ENCODE data around the gene HCN3.

The HCN3 gene

DNA sequence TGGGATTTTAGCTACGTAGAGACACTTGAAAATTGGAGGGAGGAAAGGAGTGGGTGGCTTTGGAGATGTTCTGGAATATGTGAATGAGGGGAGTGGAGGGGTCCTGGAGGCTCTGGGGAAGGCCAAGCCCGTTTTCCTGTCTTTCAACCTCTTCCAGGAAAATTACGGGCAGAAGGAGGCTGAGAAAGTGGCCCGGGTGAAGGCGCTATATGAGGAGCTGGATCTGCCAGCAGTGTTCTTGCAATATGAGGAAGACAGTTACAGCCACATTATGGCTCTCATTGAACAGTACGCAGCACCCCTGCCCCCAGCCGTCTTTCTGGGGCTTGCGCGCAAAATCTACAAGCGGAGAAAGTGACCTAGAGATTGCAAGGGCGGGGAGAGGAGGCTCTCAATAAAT, 43.0 kb downstream of the HCN3 start:
- H3K36me3 Mint-ChIP-seq (ENCODE audit: insufficient read depth), result peaks cover 2% of the 10 kb centered on the region
- H3K4me1 Mint-ChIP-seq (ENCODE audit: low read depth in 2 of 2), result peaks cover 13 to 17% of the 10 kb centered on the region in 2 donors
- ATAC-seq (replicated peaks) (no peak), DNase-seq (no peak)
- H3K27me3 Mint-ChIP-seq, result no peaks in the 10 kb centered on the region
- no peaks in the 10 kb centered on the region for H3K9me3 Mint-ChIP-seq
- peak overlapping the region; percentile 54 to 83 for H3K4me3 Mint-ChIP-seq
- peak overlapping the region; percentile 11 to 78 for H3K27ac Mint-ChIP-seq

DNA sequence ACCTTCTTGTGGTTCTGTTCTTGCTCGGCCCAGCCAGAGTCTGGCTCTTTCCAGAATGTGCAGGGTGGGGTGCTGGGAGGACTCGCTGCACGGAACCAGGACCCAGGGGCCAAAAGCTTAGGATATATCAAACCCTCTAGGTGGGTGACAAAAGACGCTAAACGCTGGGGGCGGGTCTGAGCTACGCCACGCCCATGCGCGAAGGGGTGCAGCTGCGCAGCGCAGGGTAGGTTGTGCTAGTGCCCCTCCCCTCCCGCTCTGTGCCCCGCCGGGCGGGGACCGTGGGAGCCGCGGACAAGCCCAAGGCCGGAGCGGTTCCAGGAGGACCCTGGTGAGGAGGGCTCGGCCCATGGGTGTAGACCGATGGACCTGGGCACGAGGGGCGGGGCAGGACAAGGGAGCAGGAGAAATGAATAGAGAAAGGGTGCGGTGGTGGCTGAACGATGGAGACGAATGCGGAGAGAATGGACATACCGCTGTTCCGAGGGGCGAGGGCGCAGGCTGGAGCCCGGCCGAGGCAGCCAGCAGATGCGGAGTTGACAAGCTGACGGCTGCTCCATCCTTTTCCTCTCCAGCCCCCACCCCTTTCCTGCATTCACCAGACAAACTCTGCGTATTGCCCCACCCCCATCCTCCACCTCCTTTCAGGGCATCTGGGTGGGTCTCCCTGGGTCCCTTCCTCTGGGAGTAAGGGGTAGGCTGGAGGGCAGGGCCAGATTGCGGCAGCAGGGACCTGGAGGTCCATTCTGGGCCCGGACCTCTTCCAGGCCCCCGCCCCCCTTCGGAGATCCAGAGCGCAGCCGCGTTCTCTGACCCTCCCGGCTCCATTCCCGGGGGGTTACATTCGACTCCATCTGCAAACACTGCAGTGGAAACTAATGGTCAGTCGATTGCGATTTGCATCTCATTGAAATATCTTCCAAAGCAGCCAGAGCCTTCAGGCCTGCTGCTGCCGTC, 43.7 kb downstream of the HCN3 start, which contains the start of gene RUSC1:
Gene RUSC1 (plus strand): TSS at position 234 of the 957 bp plus-strand sequence. CDS start 880 bp downstream, outside the sequence.
- peaks cover 18 to 21% of the 10 kb centered on the region in 2 donors for H3K4me1 Mint-ChIP-seq (ENCODE audit: low read depth in 2 of 2)
- no peaks in the 10 kb centered on the region for H3K9me3 Mint-ChIP-seq
- DNase-seq, result peak; percentile 38 to 53 (median 40)
- no peaks in the 10 kb centered on the region for H3K27me3 Mint-ChIP-seq
- peaks cover 2% of the 10 kb centered on the region for H3K36me3 Mint-ChIP-seq (ENCODE audit: insufficient read depth)
- peak; percentile 10 for ATAC-seq (replicated peaks)
- H3K27ac Mint-ChIP-seq, result peak within 1 kb of the TSS; percentile 11 to 78
- H3K4me3 Mint-ChIP-seq, result peak within 1 kb of the TSS; percentile 54 to 83

DNA sequence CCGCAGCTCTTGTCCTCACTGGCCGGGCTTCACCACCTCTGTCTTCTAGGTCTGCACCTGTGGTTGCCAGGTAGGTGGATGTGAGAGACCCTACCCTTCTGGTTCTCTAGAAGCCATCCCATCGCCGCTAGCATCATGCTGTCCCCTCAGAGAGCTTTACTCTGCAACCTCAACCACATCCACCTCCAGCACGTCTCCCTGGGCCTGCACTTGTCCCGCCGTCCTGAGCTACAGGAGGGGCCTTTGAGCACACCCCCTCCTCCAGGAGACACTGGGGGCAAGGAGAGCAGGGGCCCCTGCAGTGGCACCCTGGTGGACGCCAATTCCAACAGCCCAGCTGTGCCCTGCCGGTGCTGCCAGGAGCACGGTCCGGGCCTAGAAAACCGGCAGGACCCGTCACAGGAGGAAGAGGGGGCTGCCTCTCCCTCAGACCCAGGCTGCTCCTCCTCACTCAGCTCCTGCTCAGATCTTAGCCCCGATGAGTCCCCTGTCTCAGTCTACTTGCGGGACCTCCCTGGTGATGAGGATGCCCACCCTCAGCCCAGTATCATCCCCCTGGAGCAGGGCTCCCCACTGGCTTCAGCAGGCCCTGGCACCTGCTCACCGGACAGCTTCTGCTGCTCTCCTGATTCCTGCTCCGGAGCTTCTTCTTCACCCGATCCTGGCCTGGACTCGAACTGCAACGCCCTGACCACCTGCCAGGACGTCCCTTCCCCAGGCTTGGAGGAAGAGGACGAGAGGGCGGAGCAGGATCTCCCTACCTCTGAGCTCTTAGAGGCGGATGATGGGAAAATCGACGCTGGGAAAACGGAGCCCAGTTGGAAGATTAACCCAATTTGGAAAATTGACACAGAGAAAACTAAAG, 44.6 kb downstream of the HCN3 start:
- peaks cover 4% of the 10 kb centered on the region for H3K36me3 Mint-ChIP-seq (ENCODE audit: insufficient read depth)

DNA sequence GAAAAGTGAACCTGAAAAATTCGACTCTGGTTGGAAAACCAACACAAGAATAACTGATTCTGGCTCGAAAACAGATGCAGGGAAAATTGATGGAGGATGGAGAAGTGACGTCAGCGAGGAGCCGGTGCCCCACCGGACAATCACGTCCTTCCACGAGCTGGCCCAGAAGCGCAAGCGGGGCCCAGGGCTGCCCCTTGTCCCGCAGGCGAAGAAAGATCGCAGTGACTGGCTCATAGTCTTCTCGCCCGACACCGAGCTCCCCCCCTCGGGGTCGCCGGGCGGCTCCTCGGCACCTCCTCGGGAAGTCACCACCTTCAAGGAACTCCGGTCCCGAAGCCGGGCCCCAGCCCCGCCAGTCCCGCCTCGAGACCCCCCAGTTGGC, 45.3 kb downstream of the HCN3 start:
- H3K27ac Mint-ChIP-seq, result no peak overlapping the region
- H3K4me1 Mint-ChIP-seq (ENCODE audit: low read depth in 2 of 2), result peaks cover 22 to 25% of the 10 kb centered on the region in 2 donors
- no peak for ATAC-seq (replicated peaks)

More for the DNA sequence above, 44.6 kb downstream of the HCN3 start:
- Mint-ChIP-seq H3K27me3 (no peaks in the 10 kb centered on the region), H3K4me3 (peak overlapping the region; percentile 83 to 90), H3K4me1 (ENCODE audit: low read depth in 2 of 2) (peaks cover 22 to 25% of the 10 kb centered on the region in 2 donors), H3K27ac (no peak overlapping the region), H3K9me3 (no peaks in the 10 kb centered on the region)
- ATAC-seq (replicated peaks), result no peak
- DNase-seq, result no peak

DNA sequence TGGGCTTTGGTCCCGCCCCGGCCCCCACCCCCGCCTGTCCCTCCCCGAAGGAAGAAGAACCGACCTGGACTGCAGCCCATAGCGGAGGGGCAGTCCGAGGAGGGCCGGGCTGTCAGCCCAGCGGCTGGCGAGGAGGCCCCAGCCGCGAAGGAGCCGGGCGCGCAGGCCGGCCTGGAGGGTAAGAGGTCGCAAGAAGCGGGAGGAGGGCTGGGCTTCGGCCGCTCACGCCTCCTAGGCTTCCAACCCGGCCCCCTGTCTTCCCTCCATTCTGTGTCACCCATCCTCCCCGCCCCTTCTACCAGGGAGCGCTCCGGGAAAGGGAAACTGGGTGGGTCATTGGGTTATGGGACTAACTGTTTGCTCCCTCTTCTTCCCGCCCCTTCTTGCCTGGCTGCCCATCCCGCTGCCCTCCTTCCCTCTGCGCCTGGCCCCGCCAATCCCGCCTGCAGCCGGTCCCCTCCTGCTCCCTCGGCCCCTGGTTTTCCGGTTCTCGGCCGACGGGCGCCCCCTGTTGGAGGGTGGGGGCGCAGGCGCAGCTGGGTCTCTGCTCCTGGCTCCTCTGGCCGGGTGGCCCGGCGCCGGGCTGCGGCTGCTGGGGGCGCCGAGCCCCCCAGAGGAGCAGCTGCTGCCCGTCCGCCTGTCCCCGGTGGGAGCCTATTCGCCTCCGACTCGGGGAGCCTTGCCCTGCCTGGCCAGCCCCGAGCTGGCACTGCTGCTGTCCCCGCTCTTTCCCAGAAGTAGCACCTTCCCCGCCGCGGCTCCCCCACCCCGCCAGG, 45.9 kb downstream of the HCN3 start:
- Mint-ChIP-seq H3K27ac (peak overlapping the region in 1 of 2 donors; percentile 33), H3K27me3 (no peaks in the 10 kb centered on the region)

More for the DNA sequence above, 45.3 kb downstream of the HCN3 start:
- Mint-ChIP-seq H3K36me3 (ENCODE audit: insufficient read depth) (peaks cover 6% of the 10 kb centered on the region), H3K27me3 (no peaks in the 10 kb centered on the region), H3K9me3 (no peaks in the 10 kb centered on the region), H3K4me3 (peak overlapping the region; percentile 83 to 90)
- DNase-seq, result no peak

DNA sequence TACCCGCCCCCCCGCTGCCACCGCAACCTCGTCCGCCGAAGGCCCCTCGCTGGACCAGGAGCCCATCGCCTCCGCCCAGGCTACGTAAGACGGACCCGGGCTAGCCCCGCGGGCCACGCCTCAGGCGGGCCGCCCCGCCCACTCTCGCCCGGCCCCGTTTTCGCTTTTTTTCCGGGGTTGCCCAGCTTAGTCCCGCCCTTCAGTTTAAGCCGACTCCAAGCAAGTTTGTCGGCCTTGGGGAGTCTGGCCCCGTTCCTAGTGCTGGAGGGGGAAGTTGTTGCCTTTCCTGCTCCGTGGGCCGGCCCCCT, 46.4 kb downstream of the HCN3 start:
- peaks cover 22 to 25% of the 10 kb centered on the region in 2 donors for H3K4me1 Mint-ChIP-seq (ENCODE audit: low read depth in 2 of 2)
- no peaks in the 10 kb centered on the region for H3K27me3 Mint-ChIP-seq
- ATAC-seq (replicated peaks) (peak; percentile 71), DNase-seq (peak; percentile 67 to 77 (median 73))
- H3K36me3 Mint-ChIP-seq (ENCODE audit: insufficient read depth), result peaks cover 9% of the 10 kb centered on the region
- no peaks in the 10 kb centered on the region for H3K9me3 Mint-ChIP-seq
- peak overlapping the region; percentile 83 to 90 for H3K4me3 Mint-ChIP-seq
- peak overlapping the region; percentile 33 to 88 for H3K27ac Mint-ChIP-seq

More for the DNA sequence above, 45.9 kb downstream of the HCN3 start:
- peaks cover 22 to 25% of the 10 kb centered on the region in 2 donors for H3K4me1 Mint-ChIP-seq (ENCODE audit: low read depth in 2 of 2)
- no peaks in the 10 kb centered on the region for H3K9me3 Mint-ChIP-seq
- DNase-seq (peak; percentile 83 to 87 (median 86)), ATAC-seq (replicated peaks) (peak; percentile 56)
- peak overlapping the region; percentile 83 to 90 for H3K4me3 Mint-ChIP-seq
- H3K36me3 Mint-ChIP-seq (ENCODE audit: insufficient read depth), result peaks cover 4% of the 10 kb centered on the region

DNA sequence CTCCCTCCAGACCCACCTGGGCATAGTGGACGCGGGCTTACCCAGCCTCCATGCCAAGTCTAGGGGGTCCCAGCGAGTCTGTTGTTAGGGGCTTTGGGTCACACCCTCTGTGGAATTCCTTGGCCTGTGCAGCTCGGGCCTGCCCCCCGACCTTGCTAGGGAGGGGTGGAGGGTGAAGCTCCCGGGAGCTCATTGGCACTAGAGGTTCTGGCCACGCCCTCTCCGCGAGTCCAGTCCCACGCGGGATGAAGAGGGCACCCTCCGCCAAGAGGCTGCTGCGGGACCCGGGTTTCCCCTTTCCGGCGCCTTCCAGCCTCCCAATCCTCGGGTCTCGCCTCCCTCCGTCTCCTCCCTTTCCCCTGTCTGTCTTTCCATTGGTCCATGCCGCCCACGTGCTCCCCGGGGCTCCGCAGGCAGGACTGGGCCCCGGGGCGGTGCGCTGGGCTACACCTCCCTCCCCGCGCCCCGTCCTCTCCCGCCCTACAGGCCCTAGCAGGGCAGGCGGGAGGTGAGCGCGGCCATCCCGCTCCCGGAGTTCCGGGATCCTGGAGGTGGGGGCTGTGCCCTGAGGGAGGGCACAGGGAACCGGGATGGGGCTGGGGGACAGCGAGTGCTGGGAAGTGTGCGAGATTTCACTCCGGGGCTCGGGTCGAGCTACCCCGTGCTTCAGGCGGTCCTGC, 46.9 kb downstream of the HCN3 start:
- ATAC-seq (replicated peaks), result peak; percentile 81
- peak; percentile 79 to 80 (median 80) for DNase-seq
- Mint-ChIP-seq H3K27me3 (no peaks in the 10 kb centered on the region), H3K4me1 (ENCODE audit: low read depth in 2 of 2) (peaks cover 22 to 25% of the 10 kb centered on the region in 2 donors), H3K9me3 (no peaks in the 10 kb centered on the region), H3K27ac (peak overlapping the region; percentile 33 to 88), H3K4me3 (peak overlapping the region; percentile 83 to 90), H3K36me3 (ENCODE audit: insufficient read depth) (peaks cover 11% of the 10 kb centered on the region)

DNA sequence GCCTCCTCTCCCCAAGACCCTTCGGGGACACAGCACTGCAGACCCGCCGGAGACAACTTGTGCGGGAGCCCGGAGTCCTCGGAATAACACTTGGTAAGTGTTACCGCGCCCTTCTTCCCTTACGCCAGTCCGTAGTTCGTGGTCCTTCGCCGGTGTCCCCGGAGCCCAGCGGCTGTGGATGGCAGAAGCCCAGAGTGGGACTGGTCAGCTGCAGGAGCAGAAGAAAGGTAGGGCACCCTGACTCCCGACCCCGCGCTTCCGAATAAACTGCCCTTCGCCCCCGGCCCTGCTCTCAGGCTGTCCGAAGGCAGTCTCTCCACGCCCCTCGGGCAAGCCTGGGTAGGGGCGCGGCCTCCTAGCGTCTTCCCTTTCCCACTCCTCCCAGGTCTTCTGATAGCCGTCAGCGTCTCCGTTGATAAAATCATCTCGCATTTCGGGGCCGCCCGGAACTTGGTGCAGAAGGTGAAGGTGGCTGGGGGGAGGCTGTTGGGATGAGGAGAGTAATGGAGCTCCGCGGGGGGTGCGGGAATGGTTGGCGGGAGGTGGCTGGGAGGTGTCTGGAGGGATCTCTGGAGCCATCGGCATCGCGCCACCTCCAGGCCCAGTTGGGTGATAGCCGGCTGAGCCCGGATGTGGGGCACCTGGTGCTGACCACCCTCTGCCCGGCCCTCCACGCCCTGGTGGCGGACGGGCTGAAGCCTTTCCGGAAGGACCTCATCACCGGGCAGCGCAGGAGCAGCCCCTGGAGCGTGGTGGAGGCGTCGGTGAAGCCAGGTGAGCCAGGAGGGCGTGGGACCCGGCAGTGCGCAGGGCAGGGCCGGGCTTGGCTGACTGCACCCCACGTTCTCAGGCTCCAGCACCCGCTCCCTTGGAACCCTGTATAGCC, 47.7 kb downstream of the HCN3 start:
- peaks cover 21 to 24% of the 10 kb centered on the region in 2 donors for H3K4me1 Mint-ChIP-seq (ENCODE audit: low read depth in 2 of 2)
- no peaks in the 10 kb centered on the region for H3K9me3 Mint-ChIP-seq
- DNase-seq (no peak), ATAC-seq (replicated peaks) (no peak)
- H3K27ac Mint-ChIP-seq, result peak overlapping the region; percentile 33 to 88
- no peaks in the 10 kb centered on the region for H3K27me3 Mint-ChIP-seq
- peaks cover 17% of the 10 kb centered on the region for H3K36me3 Mint-ChIP-seq (ENCODE audit: insufficient read depth)
- peak overlapping the region; percentile 83 to 90 for H3K4me3 Mint-ChIP-seq

DNA sequence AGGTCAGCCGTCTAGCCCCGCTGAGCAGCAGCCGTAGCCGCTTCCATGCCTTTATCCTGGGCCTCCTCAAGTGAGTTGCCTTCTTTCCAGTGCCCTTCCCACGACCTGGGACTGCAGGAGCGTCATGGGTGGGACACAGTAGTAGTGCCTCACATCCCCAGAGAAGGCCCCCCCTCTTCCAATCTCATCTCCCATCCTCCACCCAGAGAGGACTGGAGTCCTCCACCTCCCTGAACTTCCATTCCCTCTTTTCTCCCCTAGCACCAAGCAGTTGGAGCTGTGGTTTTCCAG, 48.3 kb downstream of the HCN3 start:
- Mint-ChIP-seq H3K4me1 (ENCODE audit: low read depth in 2 of 2) (peaks cover 16 to 19% of the 10 kb centered on the region in 2 donors), H3K4me3 (peak overlapping the region; percentile 83 to 90), H3K9me3 (no peaks in the 10 kb centered on the region), H3K27ac (peak overlapping the region in 1 of 2 donors; percentile 33), H3K27me3 (no peaks in the 10 kb centered on the region), H3K36me3 (ENCODE audit: insufficient read depth) (peaks cover 22% of the 10 kb centered on the region)
- ATAC-seq (replicated peaks) (no peak), DNase-seq (no peak)

DNA sequence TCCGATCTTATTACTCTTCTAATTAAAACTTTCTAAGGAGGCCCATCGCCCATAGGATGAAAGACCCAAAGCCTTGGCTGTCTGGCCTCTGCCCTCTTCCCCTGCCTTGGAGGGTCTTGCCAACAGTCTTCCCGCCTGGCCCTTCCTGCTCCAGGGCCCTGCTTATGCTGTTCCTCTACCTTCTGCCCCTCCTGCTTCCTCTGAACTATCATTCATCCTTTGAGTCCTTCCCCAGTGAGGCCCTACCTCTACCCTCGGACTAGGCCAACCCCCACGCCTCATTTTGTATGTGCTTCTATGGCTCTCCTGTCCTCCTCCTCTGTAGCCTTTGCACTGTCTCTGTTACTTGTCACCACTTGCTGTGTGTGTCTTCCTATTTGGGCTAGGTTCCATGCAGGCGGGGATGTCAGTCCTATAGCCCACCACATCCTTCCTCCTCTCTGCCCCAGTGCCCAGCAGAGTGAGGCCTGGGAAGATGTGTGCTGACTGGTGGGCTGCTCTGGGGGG, 48.8 kb downstream of the HCN3 start:
- ATAC-seq (replicated peaks) (no peak), DNase-seq (no peak)
- H3K36me3 Mint-ChIP-seq (ENCODE audit: insufficient read depth), result peaks cover 27% of the 10 kb centered on the region
- no peaks in the 10 kb centered on the region for H3K27me3 Mint-ChIP-seq
- peak overlapping the region; percentile 83 to 90 for H3K4me3 Mint-ChIP-seq
- H3K4me1 Mint-ChIP-seq (ENCODE audit: low read depth in 2 of 2), result peaks cover 12 to 18% of the 10 kb centered on the region in 2 donors
- H3K9me3 Mint-ChIP-seq, result no peaks in the 10 kb centered on the region
- peak overlapping the region; percentile 33 to 60 for H3K27ac Mint-ChIP-seq

DNA sequence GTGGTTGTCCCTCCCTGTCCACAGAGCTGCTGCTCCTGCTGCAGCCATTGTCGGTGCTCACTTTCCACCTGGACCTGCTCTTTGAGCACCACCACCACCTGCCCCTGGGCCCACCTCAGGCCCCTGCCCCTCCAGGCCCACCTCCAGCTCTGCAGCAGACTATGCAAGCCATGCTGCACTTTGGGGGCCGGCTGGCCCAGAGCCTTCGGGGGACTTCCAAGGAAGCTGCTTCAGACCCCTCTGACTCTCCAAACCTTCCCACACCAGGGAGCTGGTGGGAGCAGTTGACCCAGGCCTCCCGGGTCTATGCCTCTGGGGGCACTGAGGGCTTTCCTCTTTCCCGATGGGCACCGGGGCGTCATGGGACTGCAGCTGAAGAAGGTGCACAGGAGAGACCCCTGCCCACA, 49.4 kb downstream of the HCN3 start:
- ATAC-seq (replicated peaks), result no peak
- H3K36me3 Mint-ChIP-seq (ENCODE audit: insufficient read depth), result peaks cover 32% of the 10 kb centered on the region
- H3K4me3 Mint-ChIP-seq, result no peak overlapping the region

More for the DNA sequence above, 49.4 kb downstream of the HCN3 start:
- H3K27me3 Mint-ChIP-seq, result no peaks in the 10 kb centered on the region
- H3K27ac Mint-ChIP-seq, result peak overlapping the region; percentile 33 to 60
- no peaks in the 10 kb centered on the region for H3K9me3 Mint-ChIP-seq
- H3K4me1 Mint-ChIP-seq (ENCODE audit: low read depth in 2 of 2), result peaks cover 9 to 16% of the 10 kb centered on the region in 2 donors
- DNase-seq, result no peak

All from effector memory CD8-positive, alpha-beta T cell (primary cell).